Thoracic aorta (tissue), 2 donors: Measurements from ENCODE around the gene STRN3. TPM values are rescaled to one million over a fixed set of nuclear protein-coding genes. Genes with fewer than 3 reads are reported as not detected.
"Not testable (repeated sequence)": the region's sequence is repeated elsewhere in the genome, so short reads cannot be mapped to it uniquely, and the experiment has no call there.

Experiments used
- ATAC-seq: fragments of 150-250 bp; one replicate; pipeline ENCODE4 v1.8.0; 2017; ENCODE audit warnings: low read depth; ENCODE audit not compliant: insufficient number of reproducible peaks, low FRiP score
- DNase-seq: peaks from one replicate; pipeline ENCODE4 v3.0.0-alpha.2; 2020; ENCODE audit warnings: low spot score
- H3K27ac ChIP-seq, 2 donors: fragments of 200-600 bp; sonication (generic); 1 replicate in 1 of 2; 2 replicates in 1 of 2; pipeline ENCODE4 v1.5.1; 2016; ENCODE audit warnings: mild to moderate bottlenecking in 2 of 2, moderate library complexity in 2 of 2
- H3K27me3 ChIP-seq: fragments of 200-600 bp; sonication (generic); replicated peaks from 2 replicates; pipeline ENCODE4 v1.6.0; 2016; ENCODE audit warnings: mild to moderate bottlenecking; ENCODE audit not compliant: insufficient read depth
- H3K36me3 ChIP-seq: fragments of 200-600 bp; sonication (generic); one replicate; pipeline ENCODE4 v1.5.1; 2016
- H3K4me1 ChIP-seq, 2 donors: fragments of 200-600 bp; sonication (generic); 1 replicate in 1 of 2; 2 replicates in 1 of 2; pipeline versions ENCODE4 v1.5.1 to v1.6.0; 2016; ENCODE audit warnings: low read depth in 2 of 2, mild to moderate bottlenecking in 1 of 2; ENCODE audit not compliant: control insufficient read depth in 1 of 2
- H3K4me3 ChIP-seq: fragments of 200-600 bp; sonication (generic); 2 replicates; pipeline ENCODE4 v1.5.1; 2016; ENCODE audit warnings: mild to moderate bottlenecking
- H3K9me3 ChIP-seq: fragments of 200-600 bp; sonication (generic); 2 replicates; pipeline ENCODE4 v1.5.1; 2016
- total RNA-seq, 2 donors: library from RNA; depleted of rRNA; stranded (reverse); fragments of >200 nt; gene quantifications; one replicate each; pipeline versions ENCODE4 v1.1.0 to v1.2.3, GENCODE V29; 2016
- TF ChIP-seq, protein P1 (sequence below): fragments of 200-600 bp; sonication (generic); IDR thresholded peaks from one replicate; pipeline ENCODE4 v1.5.1; 2019; ENCODE audit warnings: antibody characterized with exemption

STRN3 gene
- total RNA-seq, 2 donors from 2014 or later, result 39.5 to 41.2 TPM

DNA sequence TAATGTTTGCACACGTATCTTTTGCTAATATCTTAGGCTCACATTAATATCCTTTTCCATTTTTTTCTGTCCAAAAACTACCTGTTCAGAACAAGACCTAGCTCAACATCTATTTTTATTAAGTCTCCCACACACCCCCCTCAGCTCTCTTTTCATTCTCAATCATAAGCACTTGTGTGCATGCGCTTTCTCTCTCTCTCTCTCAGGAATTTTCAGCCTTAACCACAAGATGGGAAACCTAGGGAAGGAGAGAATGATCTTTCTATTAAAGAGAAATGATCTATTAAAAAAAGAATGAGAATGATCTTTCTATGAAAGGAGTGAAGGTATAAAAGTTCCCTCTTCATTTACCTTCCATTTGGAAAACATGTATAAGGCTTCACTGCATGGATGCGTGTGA is 40.4 kb downstream of the STRN3 start:
- Histone ChIP-seq H3K4me3 (no peak overlapping the region), H3K27ac (no peak overlapping the region), H3K9me3 (no peaks in the 10 kb centered on the region), H3K36me3 (peaks cover 3% of the 10 kb centered on the region), H3K4me1 (peaks cover 18 to 35% of the 10 kb centered on the region in 2 donors), H3K27me3 (no peaks in the 10 kb centered on the region)
- no peak for ATAC-seq
- DNase-seq, result no peak
- TF ChIP-seq, protein P1, sequence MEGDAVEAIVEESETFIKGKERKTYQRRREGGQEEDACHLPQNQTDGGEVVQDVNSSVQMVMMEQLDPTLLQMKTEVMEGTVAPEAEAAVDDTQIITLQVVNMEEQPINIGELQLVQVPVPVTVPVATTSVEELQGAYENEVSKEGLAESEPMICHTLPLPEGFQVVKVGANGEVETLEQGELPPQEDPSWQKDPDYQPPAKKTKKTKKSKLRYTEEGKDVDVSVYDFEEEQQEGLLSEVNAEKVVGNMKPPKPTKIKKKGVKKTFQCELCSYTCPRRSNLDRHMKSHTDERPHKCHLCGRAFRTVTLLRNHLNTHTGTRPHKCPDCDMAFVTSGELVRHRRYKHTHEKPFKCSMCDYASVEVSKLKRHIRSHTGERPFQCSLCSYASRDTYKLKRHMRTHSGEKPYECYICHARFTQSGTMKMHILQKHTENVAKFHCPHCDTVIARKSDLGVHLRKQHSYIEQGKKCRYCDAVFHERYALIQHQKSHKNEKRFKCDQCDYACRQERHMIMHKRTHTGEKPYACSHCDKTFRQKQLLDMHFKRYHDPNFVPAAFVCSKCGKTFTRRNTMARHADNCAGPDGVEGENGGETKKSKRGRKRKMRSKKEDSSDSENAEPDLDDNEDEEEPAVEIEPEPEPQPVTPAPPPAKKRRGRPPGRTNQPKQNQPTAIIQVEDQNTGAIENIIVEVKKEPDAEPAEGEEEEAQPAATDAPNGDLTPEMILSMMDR, result no peak

DNA sequence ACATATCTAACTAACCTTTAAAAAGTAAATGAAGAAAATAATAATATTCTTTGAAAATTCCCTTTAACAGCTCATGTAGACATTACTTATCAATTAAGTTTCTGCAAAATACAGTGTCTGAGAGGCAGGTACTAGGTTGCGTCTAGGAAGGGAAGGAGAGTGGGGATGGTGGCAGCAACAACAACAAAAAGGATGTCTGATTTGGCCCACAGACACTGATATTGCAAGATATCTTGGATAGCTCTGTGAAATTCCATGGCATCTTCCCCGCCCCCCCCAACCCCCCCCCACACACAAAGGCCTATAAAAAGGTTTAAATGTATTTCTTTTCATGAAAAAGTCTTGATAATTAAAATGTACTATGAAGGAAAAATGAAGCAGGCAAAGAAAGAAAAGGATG is 42.3 kb downstream of the STRN3 start:
- no peak for ATAC-seq
- TF ChIP-seq, protein P1, result no peak

DNA sequence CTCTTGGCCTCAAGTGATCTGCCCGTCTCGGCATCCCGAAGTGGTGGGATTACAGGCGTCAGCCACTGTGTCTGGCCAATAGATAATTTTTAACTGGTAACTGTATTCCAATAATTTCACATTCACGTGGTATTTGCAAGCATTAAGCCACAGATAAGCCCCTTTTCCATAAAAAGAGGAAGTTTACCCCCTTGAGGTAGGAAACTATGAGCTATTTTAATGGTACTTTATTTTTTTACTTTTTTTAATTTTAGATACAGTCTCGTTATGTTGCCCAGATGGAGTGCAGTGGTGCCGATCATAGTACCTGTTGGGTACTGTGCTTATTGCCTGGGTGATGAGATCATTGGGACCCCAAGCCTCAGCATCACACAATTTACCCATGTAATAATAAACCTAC is 43.6 kb downstream of the STRN3 start:
- H3K9me3 ChIP-seq, result no peaks in the 10 kb centered on the region

More for the DNA sequence above, 42.3 kb downstream of the STRN3 start:
- no peak overlapping the region for H3K4me3 ChIP-seq
- peaks cover 18 to 39% of the 10 kb centered on the region in 2 donors for H3K4me1 ChIP-seq
- no peaks in the 10 kb centered on the region for H3K36me3 ChIP-seq
- no peaks in the 10 kb centered on the region for H3K27me3 ChIP-seq
- no peak overlapping the region for H3K27ac ChIP-seq
- no peaks in the 10 kb centered on the region for H3K9me3 ChIP-seq
- DNase-seq, result no peak

DNA sequence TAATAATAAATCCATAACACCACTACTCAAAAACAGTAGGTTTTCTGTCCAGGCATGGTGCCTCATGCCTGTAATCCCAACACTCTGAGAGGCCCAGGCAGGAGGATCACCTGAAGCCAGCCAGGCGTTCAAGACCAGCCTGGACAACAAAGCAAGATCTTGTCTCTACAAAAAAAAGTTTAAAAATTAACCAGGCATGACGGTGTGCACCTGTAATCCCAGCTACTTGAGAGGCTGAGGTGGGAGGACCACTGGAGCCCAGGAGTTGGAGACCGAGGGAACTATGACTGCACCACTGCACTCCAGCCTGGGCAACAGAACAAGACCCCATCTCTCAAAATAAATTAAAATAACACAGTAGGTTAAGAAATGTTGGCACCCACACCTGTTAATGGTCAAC is 45.2 kb downstream of the STRN3 start:
- Histone ChIP-seq H3K27ac (no peak overlapping the region), H3K36me3 (no peaks in the 10 kb centered on the region), H3K9me3 (no peaks in the 10 kb centered on the region), H3K4me1 (peaks cover 14 to 26% of the 10 kb centered on the region in 2 donors), H3K27me3 (no peaks in the 10 kb centered on the region), H3K4me3 (no peak overlapping the region)
- ATAC-seq, result no peak
- TF ChIP-seq, protein P1, result no peak
- no peak for DNase-seq

More for the DNA sequence above, 43.6 kb downstream of the STRN3 start:
- H3K27me3 ChIP-seq, result no peaks in the 10 kb centered on the region
- H3K36me3 ChIP-seq, result no peaks in the 10 kb centered on the region
- no peak for ATAC-seq
- peaks cover 20 to 32% of the 10 kb centered on the region in 2 donors for H3K4me1 ChIP-seq
- H3K27ac ChIP-seq, result peak overlapping the region in 1 of 2 donors; percentile 4
- TF ChIP-seq, protein P1, result no peak
- H3K4me3 ChIP-seq, result no peak overlapping the region
- no peak for DNase-seq

DNA sequence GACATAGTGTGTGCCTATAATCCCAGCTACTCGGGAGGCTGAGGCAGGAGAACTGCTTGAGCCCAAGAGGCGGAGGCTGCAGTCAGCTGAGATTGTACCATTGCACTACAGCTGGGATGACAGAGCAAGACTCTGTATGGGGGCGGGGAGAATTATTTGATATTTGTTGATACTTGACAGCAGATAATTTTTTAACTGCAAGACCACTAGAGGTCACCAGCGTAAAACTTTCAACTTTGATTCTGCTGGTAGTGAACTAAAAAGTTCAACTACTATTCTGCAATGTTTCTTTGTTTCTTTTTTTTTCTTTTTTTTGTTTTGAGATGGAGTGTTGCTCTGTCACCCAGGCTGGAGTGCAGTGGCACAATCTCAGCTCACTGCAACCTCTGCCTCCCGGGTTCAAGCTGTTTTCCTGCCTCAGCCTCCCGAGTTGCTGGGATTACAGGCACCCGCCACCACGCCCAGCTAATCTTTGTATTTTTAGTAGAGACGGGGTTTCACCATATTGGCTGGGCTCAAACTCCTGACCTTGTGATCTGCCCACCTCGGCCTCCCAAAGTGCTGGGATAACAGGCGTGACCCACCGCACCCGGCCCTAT is 46.0 kb downstream of the STRN3 start:
- peaks cover 12 to 32% of the 10 kb centered on the region in 2 donors for H3K4me1 ChIP-seq
- DNase-seq, result not testable (repeated sequence)

More for the DNA sequence above, 46.0 kb downstream of the STRN3 start:
- not testable (repeated sequence) for H3K36me3 ChIP-seq, H3K27me3 ChIP-seq, H3K9me3 ChIP-seq, H3K4me3 ChIP-seq, H3K27ac ChIP-seq
- TF ChIP-seq, protein P1, result peak; percentile 67
- peak; percentile 64 for ATAC-seq
